SH-SY5Y (cell line): ENCODE measurements around the gene EGFL6.

ENCODE experiments used
- GATA2 ChIP-seq: IDR thresholded peaks from 2 replicates; pipeline ENCODE4 v1.6.1; 2011; ENCODE audit warnings: mild to moderate bottlenecking, low read depth, low read length
- GATA3 ChIP-seq: IDR thresholded peaks from 2 replicates; pipeline ENCODE4 v1.6.1; 2011; ENCODE audit warnings: low read depth, mild to moderate bottlenecking, low read length, moderate library complexity

EGFL6 gene

DNA sequence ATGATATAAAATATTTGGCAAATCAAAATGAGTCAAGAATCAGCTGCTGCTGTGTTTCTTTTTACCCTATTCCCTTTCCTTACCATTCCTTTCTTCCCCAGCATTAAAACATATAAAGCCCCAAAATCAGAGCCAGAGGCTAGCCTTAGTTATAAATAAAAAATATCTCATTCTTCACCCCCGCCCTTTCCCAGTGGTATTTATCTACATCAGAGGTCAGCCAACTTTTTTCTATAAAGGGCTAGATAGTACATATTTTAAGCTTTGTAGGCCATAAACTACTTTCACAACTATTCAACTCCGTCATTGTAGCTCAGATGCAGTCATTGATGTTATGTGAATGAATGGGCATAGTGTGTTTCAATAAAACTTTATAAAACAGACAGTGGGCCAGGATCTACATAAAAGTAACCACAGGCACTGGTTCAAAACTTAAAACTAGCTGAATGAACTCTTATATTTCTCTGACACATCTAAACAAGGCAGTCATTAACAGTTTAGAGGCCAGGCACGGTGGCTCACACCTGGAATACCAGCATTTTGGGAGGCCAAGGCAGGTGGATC is 53.1 kb downstream of the EGFL6 start:
- no peak for TF ChIP-seq GATA2

DNA sequence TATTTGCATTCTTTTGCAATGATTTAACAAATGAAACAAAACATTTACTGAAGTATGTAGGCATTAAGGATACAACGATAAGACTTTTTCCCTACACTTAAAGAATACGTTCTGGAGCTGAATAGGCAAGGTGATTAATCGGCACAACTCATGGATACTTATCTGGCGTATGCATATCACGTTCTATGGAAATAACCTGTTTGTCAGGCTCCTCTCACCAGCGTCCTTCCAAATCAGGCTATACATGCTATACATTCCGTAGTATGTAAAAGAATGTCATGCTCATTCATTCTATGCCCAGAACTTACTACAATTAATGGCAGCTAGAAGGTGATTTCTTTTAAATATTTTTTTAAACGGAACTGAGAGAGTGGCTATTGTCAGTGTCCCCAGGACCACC is 57.9 kb downstream of the EGFL6 start:
- TF ChIP-seq GATA2 (no peak), GATA3 (no peak)

DNA sequence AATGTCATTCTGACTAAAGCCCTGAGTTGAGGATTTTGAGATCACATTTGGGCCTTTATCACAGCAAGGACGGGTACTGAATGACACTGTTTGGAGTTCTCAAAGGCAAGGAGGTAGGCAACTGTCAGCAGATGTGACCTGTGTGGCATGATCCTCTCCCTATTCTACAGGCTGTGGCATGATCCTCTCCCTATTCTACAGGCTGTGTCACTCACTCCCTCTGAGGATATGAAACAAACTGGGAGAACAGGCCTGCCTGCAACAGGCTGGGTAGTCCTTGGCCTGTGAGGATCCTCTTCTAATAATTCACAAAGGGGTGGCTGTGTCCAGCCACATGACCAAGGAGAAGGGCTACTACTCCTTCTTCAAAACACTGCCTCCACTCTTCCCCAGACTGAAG is 68.6 kb downstream of the EGFL6 start:
- TF ChIP-seq GATA2 (no peak), GATA3 (no peak)

DNA sequence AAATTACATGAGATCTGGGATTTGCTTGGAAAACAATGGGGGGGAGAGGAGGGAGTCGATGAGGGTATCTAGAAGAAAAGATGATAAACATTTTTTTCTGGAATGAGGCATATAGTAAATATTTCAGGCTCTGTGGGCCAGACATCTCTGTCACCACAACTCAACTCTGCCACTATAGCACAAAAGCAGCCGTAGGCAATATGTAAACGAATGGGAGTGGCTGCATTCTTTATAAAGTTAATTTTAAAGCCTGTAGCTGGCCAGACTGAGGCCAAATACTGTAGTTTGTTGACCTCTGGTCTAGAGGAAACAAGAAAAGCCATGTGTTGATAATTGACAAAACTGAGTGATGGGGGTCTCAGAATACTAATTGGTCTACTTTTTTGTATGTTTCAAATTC is 69.4 kb downstream of the EGFL6 start:
- TF ChIP-seq GATA3, result no peak
- TF ChIP-seq GATA2, result no peak

DNA sequence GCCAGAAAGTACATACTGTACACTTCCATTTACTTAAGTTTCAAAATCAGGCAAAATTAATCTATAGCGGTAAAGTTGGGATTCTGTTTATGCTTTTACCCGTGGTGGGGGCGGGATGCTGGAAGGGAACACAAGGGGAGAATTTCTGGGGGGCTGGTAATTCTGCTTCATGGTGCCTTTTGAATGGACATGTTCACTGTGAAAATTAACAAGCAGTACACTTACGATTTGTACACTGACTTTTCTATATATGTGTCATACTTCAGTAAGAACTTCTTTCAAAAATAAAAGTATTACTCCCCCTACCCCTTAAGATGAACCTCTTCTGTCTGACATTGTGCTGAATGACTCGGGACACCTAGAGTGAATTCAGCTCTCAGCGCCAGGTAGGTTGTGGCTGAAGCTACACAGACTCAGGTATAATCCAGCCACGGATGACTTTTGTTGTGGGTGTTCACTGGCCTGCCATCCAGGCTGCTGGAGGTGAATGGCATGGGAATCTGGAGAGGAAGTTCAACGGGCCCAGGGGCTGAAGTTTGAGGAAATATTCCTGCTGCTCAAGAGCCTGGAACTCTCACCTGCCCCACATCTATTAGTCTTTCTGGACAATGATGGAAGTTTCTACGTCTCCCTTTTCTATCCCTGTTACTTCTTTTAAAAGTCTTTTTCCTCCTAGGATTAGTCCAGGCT is 76.2 kb downstream of the EGFL6 start:
- TF ChIP-seq GATA3, result no peak
- TF ChIP-seq GATA2, result no peak

DNA sequence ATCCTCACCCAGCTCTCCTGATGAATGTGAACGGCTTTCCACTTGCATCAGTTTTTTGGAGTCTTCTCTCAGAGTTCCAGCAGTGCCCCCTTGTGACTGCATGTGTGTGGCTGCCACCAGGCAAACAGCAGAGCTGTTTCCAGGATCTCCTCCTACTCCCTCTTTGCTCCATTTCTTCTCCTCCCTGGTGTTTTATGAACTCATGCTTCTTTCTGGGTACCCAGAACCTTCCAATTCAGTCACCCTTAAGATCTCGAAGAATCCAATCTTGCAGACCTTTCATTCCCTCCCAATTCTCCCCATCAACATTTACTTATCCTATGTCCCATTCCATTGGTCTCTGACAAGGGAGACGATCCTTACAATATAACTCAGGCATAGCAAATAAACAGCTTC is 76.8 kb downstream of the EGFL6 start:
- TF ChIP-seq GATA2 (no peak), GATA3 (no peak)

DNA sequence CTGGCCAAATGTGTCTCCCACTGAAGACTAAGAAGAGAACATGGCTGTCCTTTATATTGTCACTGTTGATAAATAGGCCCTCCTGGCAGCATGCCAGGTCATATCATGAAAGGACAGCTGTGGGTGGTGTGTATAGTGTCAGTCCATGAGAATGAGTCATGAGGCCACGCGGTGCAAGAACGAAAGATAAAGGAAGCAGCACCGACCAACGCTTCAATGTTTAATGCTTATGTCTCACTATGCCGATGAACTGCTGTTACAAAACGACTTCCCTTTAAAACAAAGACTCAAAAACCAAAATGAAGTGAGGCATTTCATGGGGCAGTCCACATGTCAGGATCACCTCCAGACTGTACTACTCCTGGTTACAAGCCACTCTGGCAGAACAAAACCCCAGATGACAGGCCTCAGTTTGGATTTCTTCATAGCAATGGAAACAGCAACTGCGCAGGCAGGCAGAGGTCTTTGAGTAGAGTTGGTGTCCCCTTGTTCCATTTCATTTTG is 78.4 kb downstream of the EGFL6 start:
- TF ChIP-seq GATA2 (no peak), GATA3 (no peak)

DNA sequence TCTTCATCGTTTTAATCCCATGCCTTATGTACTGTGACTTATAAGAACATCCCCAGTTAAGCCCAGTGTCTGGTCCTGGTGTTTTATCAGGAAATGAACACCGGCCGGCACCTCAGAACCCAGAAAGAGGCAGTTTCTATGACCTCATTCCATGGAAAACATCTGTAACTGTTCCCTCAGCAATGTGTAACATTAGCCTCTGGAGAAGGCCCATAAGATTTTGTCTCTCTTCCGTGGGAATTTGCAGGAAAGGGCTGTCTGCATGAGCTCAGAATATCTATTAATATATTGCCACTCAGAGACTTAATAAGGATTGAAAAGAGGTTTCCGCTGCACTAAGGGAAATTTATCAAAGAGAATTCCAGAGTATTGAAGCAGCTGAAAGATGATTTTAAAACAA is 80.4 kb downstream of the EGFL6 start:
- TF ChIP-seq GATA2 (no peak), GATA3 (no peak)

DNA sequence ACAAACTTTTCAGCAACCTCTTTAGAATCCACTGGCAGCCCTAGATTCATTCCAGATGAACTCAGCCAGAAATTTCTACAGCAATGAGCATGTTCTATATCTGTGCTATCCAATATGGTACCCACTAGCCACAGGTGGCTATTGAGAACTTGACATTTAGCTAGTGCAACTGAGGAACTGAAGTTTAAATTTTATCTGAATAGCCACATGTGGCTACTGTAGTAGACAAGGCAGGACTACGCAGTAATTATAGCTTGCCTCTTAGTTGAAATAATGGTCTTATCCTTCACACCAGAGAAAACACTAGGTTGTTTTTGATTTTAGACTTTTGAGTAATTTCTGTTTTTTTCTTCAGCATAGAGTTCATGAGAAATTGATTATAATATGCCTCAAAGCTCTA is 80.9 kb downstream of the EGFL6 start:
- TF ChIP-seq GATA3 (no peak), GATA2 (no peak)

DNA sequence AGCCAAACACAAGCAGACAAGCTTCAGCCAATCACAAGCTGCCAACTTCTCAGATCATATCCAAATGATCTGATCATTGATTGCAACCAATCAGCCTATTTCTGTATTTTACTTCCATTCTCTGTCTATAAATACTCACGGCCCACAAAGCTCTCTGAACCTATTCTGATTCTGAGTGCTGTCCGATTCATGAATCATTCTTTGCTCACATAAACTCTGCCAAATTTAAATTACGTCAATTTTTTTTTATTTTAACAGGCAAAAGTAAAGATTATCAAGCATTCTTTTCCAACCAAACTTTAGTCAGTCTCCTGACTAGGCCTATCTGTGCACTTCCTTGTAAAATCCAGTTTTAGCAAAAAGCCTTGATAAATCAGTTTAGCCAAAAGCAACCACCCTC is 81.7 kb downstream of the EGFL6 start:
- TF ChIP-seq GATA3 (no peak), GATA2 (no peak)

DNA sequence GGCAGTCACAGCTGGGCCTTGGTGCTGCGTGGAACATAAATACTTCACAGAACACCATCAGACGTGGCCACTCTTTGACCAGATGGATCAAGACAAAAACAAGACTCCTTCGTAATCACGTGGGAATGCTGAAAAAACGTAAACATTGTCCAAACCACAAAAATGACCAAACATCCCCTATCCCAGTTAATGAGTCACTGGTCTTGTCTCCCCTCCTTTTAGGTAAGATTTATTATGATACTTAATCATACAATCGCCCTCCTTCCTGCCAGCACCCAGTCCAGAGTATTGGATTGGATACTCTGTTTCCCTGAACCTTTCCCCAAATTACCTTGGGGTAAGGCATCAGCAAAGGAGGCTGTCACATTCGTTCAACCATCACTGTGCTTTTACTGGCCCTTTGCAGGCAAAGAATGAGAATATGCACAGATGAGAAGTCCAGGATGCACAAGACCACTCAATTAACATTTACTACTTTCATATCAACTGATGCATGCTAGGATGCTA is 82.9 kb downstream of the EGFL6 start:
- TF ChIP-seq GATA3, result no peak
- TF ChIP-seq GATA2, result no peak

DNA sequence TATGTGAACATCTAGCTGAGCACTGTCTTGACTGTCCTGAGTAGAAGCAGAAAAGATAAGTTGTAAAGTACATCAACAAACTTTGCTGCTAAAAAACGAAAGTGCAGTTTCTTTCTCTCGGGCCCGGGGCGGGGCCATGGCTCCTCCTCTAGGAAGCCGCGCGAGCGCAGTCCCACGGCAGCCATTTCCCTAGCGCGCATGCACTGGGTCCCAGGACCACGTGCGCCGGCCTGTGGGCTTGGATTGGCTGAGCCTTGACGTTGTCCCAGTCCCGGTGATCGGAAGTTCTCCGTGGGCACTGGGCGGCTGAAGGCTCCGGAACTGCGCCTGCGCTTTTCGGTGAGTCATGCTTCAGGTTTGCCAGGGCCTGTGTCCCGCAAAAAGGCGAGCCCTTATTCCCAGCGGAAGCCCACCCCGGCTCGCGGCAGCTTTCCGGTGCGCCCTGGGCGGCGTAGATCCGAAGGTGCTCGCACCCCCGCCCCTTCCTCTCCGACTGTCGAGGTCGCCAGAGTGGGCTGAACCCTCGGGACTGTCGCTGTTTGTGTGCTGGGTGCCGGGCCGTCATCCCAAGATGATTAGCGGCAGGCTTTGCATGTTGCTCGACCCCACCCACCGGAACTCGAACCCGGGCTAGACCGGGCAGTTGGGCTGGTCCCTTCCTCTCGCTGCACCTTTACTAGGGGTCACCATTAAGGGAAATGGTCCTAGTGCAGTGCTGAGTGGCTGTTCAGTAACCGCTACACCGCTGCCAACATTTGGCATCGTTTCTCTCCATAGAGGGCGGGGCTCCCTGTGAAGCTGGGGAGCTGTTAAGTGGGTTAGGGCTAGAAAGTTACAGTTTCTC is 83.7 kb downstream of the EGFL6 start, which contains the start of gene TCEANC:
Gene TCEANC (plus strand): TSS at position 292 of the 844 bp plus-strand sequence. CDS start 9,368 bp downstream, outside the sequence.
- no peak for TF ChIP-seq GATA3
- no peak for TF ChIP-seq GATA2

DNA sequence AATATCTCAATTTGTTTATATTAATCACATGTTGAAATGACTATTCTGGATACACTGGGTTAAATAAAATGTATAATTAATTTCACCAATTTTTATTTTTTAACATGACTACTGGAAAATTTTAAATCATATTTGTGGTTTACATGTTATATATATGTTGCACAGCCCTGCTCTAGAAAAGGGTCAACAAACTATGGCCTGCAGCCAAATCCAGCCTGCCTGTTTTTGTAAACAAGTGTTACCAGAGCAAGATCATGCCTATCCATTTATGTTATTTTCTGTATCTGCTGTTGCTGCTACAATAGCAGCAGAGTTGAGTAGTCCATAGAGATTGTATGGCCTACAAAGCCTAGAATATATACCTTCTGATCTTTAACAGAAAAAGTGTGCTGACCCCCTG is 84.7 kb downstream of the EGFL6 start:
- TF ChIP-seq GATA2, result no peak
- no peak for TF ChIP-seq GATA3

DNA sequence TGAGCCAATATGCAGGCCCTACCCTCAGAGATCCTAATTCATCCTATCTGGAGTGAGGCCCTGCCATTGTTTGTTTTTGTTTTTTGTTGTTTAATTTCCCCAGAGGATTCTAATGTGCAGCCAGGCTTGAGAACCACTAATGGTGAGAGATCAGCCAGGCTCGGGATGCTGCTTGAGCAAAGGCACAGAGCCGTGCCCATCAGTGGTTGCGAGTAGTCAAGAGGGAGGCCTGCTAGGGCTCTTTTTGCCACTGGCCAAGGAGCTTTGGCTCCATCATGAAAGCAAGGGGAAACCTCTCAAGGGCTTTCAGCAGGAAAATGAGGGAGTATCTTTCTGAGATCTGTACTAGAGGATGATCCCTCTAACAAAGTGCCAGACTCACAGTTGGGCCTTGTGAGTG is 86.3 kb downstream of the EGFL6 start:
- TF ChIP-seq GATA2, result no peak
- TF ChIP-seq GATA3, result no peak
